AG04450 (cell line): ENCODE data around the gene FLOT2. TPM values are rescaled to one million over a fixed set of nuclear protein-coding genes. Genes with fewer than 3 reads are reported as not detected.

Experiments used
- CTCF ChIA-PET: fragments of 300-600, 350-600 bp; formaldehyde crosslinking; extraction: SDS; loops from one replicate; lab custom pipeline; 2022; ENCODE audit warnings: antibody characterized with exemption, inconsistent platforms; lab: Charles Lee
- POLR2A ChIA-PET: fragments of 350-600 bp; formaldehyde crosslinking; extraction: SDS; loops from one replicate; lab custom pipeline; 2021; ENCODE audit warnings: antibody characterized with exemption, inconsistent platforms; lab: Yijun Ruan, JAX
- DNase-seq: peaks from one replicate; pipeline ENCODE4 v3.0.0-alpha.2; 2011; ENCODE audit warnings: low read depth, low spot score
- H3K27ac ChIP-seq: one replicate; pipeline ENCODE4 v1.5.1; 2012; ENCODE audit warnings: low read depth, low read length, control low read depth
- H3K27me3 ChIP-seq: one replicate; pipeline ENCODE4 v1.6.0; 2012; ENCODE audit warnings: low read length; ENCODE audit not compliant: control insufficient read depth, insufficient read depth
- H3K4me3 ChIP-seq: 2 replicates; pipeline ENCODE4 v1.5.1; 2011; ENCODE audit warnings: mild to moderate bottlenecking, low read depth, low read length, control low read depth
- H3K9me3 ChIP-seq: 2 replicates; pipeline ENCODE4 v1.5.1; 2012; ENCODE audit warnings: low read length; ENCODE audit not compliant: control insufficient read depth, insufficient read depth
- polyA plus RNA-seq: library from polyadenylated mRNA; depleted of rRNA; stranded (reverse); fragments of >200 nt; gene quantifications from 2 replicates; pipeline ENCODE4 v1.2.3, GENCODE V29; 2011
- TF ChIP-seq, protein P1 (sequence below): IDR thresholded peaks from 2 replicates; pipeline ENCODE4 v1.5.1; 2011; ENCODE audit warnings: low read depth, low read length, control low read depth, inconsistent platforms

The FLOT2 gene
- polyA plus RNA-seq, 1 experiment, result 80.5 TPM

DNA sequence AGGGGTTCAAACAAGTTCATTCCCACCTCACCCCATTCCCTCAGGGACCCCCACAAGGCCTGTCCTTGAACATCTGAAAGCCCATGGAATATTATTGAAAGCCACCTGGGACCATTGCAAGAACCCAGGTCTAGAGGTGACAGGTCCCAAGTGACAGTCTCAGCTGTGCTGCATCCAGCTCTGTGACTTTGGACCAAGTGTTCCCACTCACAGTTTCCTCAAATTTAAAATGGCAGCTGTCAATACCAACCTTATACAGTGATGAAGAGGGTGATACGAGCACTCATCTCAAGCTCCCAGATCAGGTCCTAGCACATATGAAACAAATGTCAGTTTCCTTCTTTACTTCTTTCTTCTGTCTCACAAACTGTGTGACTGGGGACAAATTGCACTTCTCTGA is 33.6 kb downstream of the FLOT2 start:
- H3K9me3 ChIP-seq, result no peaks in the 10 kb centered on the region
- peaks cover 3% of the 10 kb centered on the region for H3K27me3 ChIP-seq
- TF ChIP-seq, protein P1, sequence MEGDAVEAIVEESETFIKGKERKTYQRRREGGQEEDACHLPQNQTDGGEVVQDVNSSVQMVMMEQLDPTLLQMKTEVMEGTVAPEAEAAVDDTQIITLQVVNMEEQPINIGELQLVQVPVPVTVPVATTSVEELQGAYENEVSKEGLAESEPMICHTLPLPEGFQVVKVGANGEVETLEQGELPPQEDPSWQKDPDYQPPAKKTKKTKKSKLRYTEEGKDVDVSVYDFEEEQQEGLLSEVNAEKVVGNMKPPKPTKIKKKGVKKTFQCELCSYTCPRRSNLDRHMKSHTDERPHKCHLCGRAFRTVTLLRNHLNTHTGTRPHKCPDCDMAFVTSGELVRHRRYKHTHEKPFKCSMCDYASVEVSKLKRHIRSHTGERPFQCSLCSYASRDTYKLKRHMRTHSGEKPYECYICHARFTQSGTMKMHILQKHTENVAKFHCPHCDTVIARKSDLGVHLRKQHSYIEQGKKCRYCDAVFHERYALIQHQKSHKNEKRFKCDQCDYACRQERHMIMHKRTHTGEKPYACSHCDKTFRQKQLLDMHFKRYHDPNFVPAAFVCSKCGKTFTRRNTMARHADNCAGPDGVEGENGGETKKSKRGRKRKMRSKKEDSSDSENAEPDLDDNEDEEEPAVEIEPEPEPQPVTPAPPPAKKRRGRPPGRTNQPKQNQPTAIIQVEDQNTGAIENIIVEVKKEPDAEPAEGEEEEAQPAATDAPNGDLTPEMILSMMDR, result no peak
- ChIA-PET POLR2A (interaction anchor here (1.7 kb wide), 1 partner anchor 29 kb away, joined by 3 read pairs; no protein-coding TSS in a partner anchor), CTCF (interaction anchor here (2.3 kb wide), 1 partner anchor 100 kb away, joined by 9 read pairs; no protein-coding TSS in a partner anchor)
- no peak for DNase-seq
- H3K27ac ChIP-seq, result no peak overlapping the region
- H3K4me3 ChIP-seq, result no peak overlapping the region

DNA sequence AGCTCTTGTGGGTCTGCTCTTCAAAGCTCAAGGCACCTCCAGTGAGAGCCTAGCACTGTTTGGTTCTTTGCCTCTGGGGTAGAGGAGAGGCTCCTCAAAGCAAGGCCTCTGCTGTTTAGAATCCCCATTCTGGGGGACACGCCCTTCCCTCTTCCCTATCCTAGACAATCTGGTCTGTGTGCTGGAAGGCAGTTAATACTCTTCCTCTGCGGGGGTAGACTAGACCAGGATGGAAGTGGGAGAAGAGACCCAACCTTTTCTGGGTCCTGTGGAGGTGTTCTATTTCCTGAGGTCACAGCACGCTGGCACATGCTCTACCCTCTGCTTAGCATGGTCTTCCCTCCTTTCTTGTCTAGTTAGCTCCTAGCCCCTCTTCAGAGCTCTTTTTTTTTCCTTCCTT is 35.0 kb downstream of the FLOT2 start:
- Histone ChIP-seq H3K4me3 (no peak overlapping the region), H3K27me3 (peaks cover under 1% of the 10 kb centered on the region), H3K9me3 (no peaks in the 10 kb centered on the region), H3K27ac (no peak overlapping the region)
- TF ChIP-seq, protein P1, result no peak
- ChIA-PET POLR2A (no interaction called here), CTCF (no interaction called here)
- DNase-seq, result no peak

DNA sequence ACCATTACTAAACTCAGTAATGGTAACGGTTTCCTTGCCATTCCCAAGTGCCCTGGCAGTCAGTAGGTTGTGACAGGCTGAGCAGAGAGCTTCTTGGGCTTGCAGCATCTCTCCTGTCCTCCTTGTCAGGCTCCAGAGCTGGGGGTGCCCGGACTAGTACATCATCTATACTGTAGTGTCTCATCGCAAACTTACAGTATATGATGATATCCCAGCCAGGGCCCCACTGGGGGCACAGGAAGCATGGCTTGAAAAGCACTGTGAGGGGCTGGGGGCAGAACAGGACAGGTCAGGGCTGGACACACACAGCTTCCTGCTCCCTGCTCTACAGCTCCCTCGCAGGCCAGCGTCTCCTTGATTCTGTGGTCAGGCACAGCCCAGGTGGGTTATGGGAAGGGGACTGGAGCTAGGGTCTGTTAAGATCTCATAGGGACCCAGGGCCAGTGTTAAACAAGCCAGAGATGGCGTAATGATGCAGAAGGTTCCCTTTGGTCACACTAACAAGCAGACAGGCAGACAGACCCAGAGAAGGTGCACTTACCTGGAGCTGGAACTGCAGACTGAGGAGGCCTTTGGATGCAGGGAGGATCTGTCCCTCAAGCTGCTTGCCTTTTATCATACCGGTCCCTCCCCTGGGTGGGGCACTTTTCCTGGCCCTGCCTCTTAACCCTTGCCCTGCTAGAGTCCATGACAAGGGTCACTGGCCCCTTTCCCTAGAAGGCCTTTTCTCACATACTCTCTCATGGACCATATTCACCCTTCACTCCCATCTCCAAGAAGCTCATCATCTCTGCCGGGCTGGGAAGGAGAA is 35.9 kb downstream of the FLOT2 start:
- ChIA-PET POLR2A (no interaction called here), CTCF (interaction anchor here (0.6 to 0.7 kb wide), 3 partner anchors 38 to 98 kb away, joined by 3 to 4 read pairs (median 3); no protein-coding TSS in a partner anchor)
- TF ChIP-seq, protein P1, result no peak
- H3K27me3 ChIP-seq, result no peaks in the 10 kb centered on the region
- H3K9me3 ChIP-seq, result no peaks in the 10 kb centered on the region
- H3K4me3 ChIP-seq, result no peak overlapping the region
- DNase-seq, result no peak
- no peak overlapping the region for H3K27ac ChIP-seq

DNA sequence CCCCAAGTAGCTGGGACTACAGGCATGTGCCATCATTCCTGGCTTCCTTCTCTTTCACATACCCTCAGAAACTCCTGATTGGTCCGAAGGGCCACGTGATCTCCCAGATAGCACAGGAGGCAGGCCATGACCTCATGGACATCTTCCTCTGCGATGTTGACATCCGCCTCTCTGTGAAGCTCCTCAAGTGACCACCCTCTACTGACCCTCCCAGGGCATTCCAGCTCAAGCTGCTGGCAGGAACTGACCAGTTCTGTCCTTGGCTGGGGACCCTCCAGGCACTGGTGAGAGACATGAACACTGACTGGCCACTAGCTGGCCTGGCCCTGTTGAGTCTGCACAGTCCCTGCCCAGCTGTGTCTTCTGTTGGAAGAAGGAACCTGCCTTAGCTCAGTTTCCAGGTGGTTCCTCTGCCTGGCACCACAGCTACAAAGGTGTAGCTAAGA is 37.1 kb downstream of the FLOT2 start:
- ChIA-PET POLR2A (interaction anchor here (0.8 kb wide), 1 partner anchor 18 kb away, joined by 3 read pairs; no protein-coding TSS in a partner anchor), CTCF (interaction anchor here (0.7 kb wide), 1 partner anchor 213 kb away, joined by 3 read pairs; no protein-coding TSS in a partner anchor)
- TF ChIP-seq, protein P1, result no peak
- no peak for DNase-seq
- Histone ChIP-seq H3K27me3 (no peaks in the 10 kb centered on the region), H3K9me3 (no peaks in the 10 kb centered on the region), H3K27ac (no peak overlapping the region), H3K4me3 (no peak overlapping the region)
